Liver (tissue), 9 donors: ENCODE measurements around the gene PHLDB2. TPM values are rescaled to one million over a fixed set of nuclear protein-coding genes. Genes with fewer than 3 reads are reported as not detected.

Experiments
- DNase-seq: peaks from one replicate; pipeline ENCODE4 v3.0.0-alpha.2; 2017; ENCODE audit warnings: low spot score
- H3K27ac ChIP-seq, 2 donors: one replicate each; pipeline ENCODE4 v1.7.0; 2013; ENCODE audit warnings: inconsistent platforms in 2 of 2, low read length in 2 of 2, control low read depth in 1 of 2, low read depth in 1 of 2, mild to moderate bottlenecking in 1 of 2
- H3K27me3 ChIP-seq, 4 donors: one replicate each; pipeline versions ENCODE4 v1.6.1 to v1.7.0; 2013; ENCODE audit warnings: low read length in 3 of 4, inconsistent platforms in 1 of 4, mild to moderate bottlenecking in 1 of 4, moderate library complexity in 1 of 4; ENCODE audit not compliant: control insufficient read depth in 4 of 4, insufficient read depth in 4 of 4
- H3K36me3 ChIP-seq, 4 donors: one replicate each; pipeline versions ENCODE4 v1.6.1 to v1.7.0; 2013; ENCODE audit warnings: low read length in 3 of 4, mild to moderate bottlenecking in 3 of 4, low read depth in 1 of 4, moderate library complexity in 1 of 4; ENCODE audit not compliant: control insufficient read depth in 4 of 4, insufficient read depth in 3 of 4
- H3K4me1 ChIP-seq, 4 donors: one replicate each; pipeline versions ENCODE4 v1.6.1 to v1.7.0; 2013; ENCODE audit warnings: low read length in 3 of 4, mild to moderate bottlenecking in 3 of 4, moderate library complexity in 1 of 4; ENCODE audit not compliant: control insufficient read depth in 4 of 4, insufficient read depth in 4 of 4
- H3K4me3 ChIP-seq, 3 donors: one replicate each; pipeline versions ENCODE4 v1.6.1 to v1.7.0; 2013; ENCODE audit warnings: low read length in 3 of 3, control low read depth in 1 of 3, low read depth in 1 of 3, mild to moderate bottlenecking in 1 of 3
- H3K9ac ChIP-seq, 2 donors: one replicate each; pipeline ENCODE4 v1.7.0; 2013; ENCODE audit warnings: low read length in 2 of 2, mild to moderate bottlenecking in 2 of 2, moderate library complexity in 2 of 2, control low read depth in 1 of 2, low read depth in 1 of 2
- H3K9me3 ChIP-seq, 4 donors: one replicate each; pipeline versions ENCODE4 v1.6.1 to v1.7.0; 2013; ENCODE audit warnings: low read length in 3 of 4; ENCODE audit not compliant: control insufficient read depth in 4 of 4
- GABPA ChIP-seq, 2 donors: IDR thresholded peaks in 1 of 2; conservative IDR thresholded peaks in 1 of 2; 2 replicates each; pipeline ENCODE4 v1.6.1; 2016; ENCODE audit warnings: antibody characterized with exemption in 2 of 2, mild to moderate bottlenecking in 1 of 2, moderate library complexity in 1 of 2
- HNF4A ChIP-seq, 2 donors: conservative IDR thresholded peaks; 2 replicates each; pipeline ENCODE4 v1.6.1; 2016; ENCODE audit warnings: antibody characterized with exemption in 2 of 2, mild to moderate bottlenecking in 2 of 2
- HNF4G ChIP-seq: IDR thresholded peaks from 2 replicates; pipeline ENCODE4 v1.6.1; 2016; ENCODE audit warnings: antibody characterized with exemption
- NR2F2 ChIP-seq: IDR thresholded peaks from 2 replicates; pipeline ENCODE4 v1.6.1; 2016; ENCODE audit warnings: antibody characterized with exemption
- RAD21 ChIP-seq, 2 donors: IDR thresholded peaks; 2 replicates each; pipeline ENCODE4 v1.6.1; 2016; ENCODE audit warnings: antibody characterized with exemption in 2 of 2, mild to moderate bottlenecking in 2 of 2
- RXRA ChIP-seq, 2 donors: IDR thresholded peaks; 2 replicates each; pipeline ENCODE4 v1.6.1; 2017 to 2018; ENCODE audit warnings: antibody characterized with exemption in 2 of 2, mild to moderate bottlenecking in 1 of 2
- SP1 ChIP-seq: IDR thresholded peaks from 2 replicates; pipeline ENCODE4 v1.6.1; 2018; ENCODE audit warnings: antibody characterized with exemption, mild to moderate bottlenecking
- TAF1 ChIP-seq: conservative IDR thresholded peaks from 2 replicates; pipeline ENCODE4 v1.6.1; 2016; ENCODE audit warnings: antibody characterized with exemption, mild to moderate bottlenecking
- YY1 ChIP-seq: IDR thresholded peaks from 2 replicates; pipeline ENCODE4 v1.6.1; 2016; ENCODE audit warnings: antibody characterized with exemption, mild to moderate bottlenecking
- WGBS: extraction: QIAGEN DNeasy Blood & Tissue Kit; methylation state at CpG from one replicate; pipeline ENCODE4 v1.1.7; 2013; 5-methylcytosine and 5-hydroxymethylcytosine counted together
- polyA plus RNA-seq, 2 donors: library from polyadenylated mRNA; stranded (reverse) in 1 of 2; unstranded in 1 of 2; fragments of 200-250 nt in 1 of 2; fragments of >200 nt in 1 of 2; fragmentation: Nextera tagmentation in 1 of 2; extraction: Ambion mirVana in 1 of 2; gene quantifications; one replicate each; pipeline versions ENCODE4 v1.2.1 to v1.2.3, GENCODE V29; 2013 to 2015
- total RNA-seq, 2 donors: library from RNA; depleted of rRNA; stranded (reverse); fragments of >200 nt; gene quantifications; one replicate each; pipeline ENCODE4 v1.2.3, GENCODE V29; 2014
- TF ChIP-seq, protein P1 (sequence below): fragments of 150-350 bp; IDR thresholded peaks from 2 replicates; pipeline ENCODE4 v1.5.1; 2017; ENCODE audit warnings: improper control_type of control experiment, low read depth, low read length; ENCODE audit not compliant: missing input control
- TF ChIP-seq, protein P2 (sequence below): IDR thresholded peaks from 2 replicates; pipeline ENCODE4 v1.6.1; 2016; ENCODE audit warnings: antibody characterized with exemption
- TF ChIP-seq, protein P3 (sequence below): IDR thresholded peaks from 2 replicates; pipeline ENCODE4 v1.6.1; 2016; ENCODE audit warnings: antibody characterized with exemption
- TF ChIP-seq, protein P4 (sequence below): IDR thresholded peaks from 2 replicates; pipeline ENCODE4 v1.6.1; 2016; ENCODE audit warnings: antibody characterized with exemption, mild to moderate bottlenecking
- donor health status: healthy.
- donor health status: healthy.
- donor health status: healthy.
- donor health status: healthy.
- donor health status: healthy.

PHLDB2 gene
- total and polyA plus RNA-seq, 4 donors: 9.7 to 42.9 (median 22.2) TPM

DNA sequence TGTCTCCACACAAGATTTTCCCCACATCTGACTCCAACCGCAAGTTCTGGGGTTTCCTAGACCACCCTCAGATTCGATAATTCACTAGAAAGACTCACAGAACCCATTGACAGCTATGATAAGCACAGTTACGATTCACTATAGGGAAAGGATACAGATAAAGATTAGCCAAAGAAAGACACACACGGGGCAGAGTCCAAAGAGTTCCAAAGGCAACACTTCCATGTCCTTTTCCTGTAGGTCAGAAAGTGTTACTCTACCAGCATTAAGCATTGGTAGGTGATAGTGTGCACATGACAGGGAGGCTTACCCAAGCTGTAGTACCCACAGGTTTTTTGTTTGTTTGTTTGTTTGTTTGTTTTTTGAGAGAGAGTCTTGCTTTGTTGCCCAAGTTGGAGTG lies 48.1 kb downstream of the PHLDB2 start (continued):
- TF ChIP-seq, protein P1, sequence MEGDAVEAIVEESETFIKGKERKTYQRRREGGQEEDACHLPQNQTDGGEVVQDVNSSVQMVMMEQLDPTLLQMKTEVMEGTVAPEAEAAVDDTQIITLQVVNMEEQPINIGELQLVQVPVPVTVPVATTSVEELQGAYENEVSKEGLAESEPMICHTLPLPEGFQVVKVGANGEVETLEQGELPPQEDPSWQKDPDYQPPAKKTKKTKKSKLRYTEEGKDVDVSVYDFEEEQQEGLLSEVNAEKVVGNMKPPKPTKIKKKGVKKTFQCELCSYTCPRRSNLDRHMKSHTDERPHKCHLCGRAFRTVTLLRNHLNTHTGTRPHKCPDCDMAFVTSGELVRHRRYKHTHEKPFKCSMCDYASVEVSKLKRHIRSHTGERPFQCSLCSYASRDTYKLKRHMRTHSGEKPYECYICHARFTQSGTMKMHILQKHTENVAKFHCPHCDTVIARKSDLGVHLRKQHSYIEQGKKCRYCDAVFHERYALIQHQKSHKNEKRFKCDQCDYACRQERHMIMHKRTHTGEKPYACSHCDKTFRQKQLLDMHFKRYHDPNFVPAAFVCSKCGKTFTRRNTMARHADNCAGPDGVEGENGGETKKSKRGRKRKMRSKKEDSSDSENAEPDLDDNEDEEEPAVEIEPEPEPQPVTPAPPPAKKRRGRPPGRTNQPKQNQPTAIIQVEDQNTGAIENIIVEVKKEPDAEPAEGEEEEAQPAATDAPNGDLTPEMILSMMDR: no peak

DNA sequence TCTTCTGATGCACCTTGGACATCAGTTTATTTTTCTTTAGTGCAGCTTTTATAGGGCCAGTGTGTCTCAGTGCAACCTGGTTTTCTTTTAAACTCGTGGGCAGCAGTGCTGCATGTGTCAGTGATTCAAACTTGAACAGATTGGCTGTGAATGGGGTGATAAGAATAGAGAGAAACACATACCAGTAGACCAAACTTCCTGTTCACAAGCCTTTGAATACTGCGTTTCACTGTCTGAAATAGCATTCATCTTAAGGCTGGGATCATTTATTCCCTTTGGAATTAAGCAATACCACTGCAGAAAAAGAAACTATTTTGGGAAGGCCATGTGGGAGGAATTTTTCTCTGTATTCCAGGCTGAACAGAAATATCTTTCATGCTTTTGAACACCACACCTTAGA lies 51.7 kb downstream of the PHLDB2 start:
- Histone ChIP-seq H3K9ac (no peak overlapping the region), H3K4me3 (no peak overlapping the region), H3K36me3 (peaks cover 2 to 17% (median 11%) of the 10 kb centered on the region in 4 donors), H3K27ac (no peak overlapping the region), H3K4me1 (peaks cover 2 to 10% (median 4%) of the 10 kb centered on the region in 4 donors), H3K9me3 (no peaks in the 10 kb centered on the region), H3K27me3 (no peaks in the 10 kb centered on the region)
- TF ChIP-seq NR2F2 (no peak), GABPA (IDR thresholded peaks at IDR 0.05 in 1 of 2, conservative IDR thresholded peaks at IDR 0.05 in 1 of 2) (no peak), HNF4A (conservative IDR thresholded peaks at IDR 0.05) (no peak), TAF1 (no peak), RXRA (IDR thresholded peaks at IDR 0.05) (no peak)
- TF ChIP-seq, protein P1: no peak
- DNase-seq: no peak
- 51% methylated on average over 2 of the region's 2 CpGs for WGBS

DNA sequence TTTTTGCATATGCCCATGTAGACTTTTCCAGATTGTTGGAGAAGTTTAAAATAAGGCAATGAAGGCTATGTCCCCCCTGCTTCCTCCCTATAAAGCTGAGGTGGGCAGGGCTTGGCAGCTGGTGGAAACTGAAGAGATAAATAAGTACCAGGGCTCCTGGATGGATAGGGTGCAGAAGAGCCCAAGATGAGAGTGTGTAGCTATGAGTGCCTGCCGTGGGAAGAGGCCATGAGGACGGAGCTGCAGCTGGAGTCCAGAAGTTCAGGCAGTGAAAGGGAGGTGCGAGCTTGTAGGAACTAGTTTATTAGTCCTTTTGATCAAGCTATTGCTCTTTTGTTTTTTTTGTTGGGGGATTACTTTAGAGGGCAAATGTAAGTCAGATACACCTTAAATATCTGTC lies 52.4 kb downstream of the PHLDB2 start:
- Histone ChIP-seq H3K4me1 (peaks cover 0 to 5% (median 0%) of the 10 kb centered on the region in 4 donors), H3K36me3 (peaks cover 2 to 20% (median 15%) of the 10 kb centered on the region in 4 donors), H3K27ac (peak overlapping the region in 1 of 2 donors; percentile 42), H3K9me3 (no peaks in the 10 kb centered on the region), H3K27me3 (no peaks in the 10 kb centered on the region), H3K4me3 (no peak overlapping the region), H3K9ac (no peak overlapping the region)
- DNase-seq: no peak
- 78% methylated on average over 3 of the region's 3 CpGs for whole genome bisulfite sequencing
- TF ChIP-seq, protein P2, sequence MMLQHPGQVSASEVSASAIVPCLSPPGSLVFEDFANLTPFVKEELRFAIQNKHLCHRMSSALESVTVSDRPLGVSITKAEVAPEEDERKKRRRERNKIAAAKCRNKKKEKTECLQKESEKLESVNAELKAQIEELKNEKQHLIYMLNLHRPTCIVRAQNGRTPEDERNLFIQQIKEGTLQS: no peak
- no peak for TF ChIP-seq RXRA (IDR thresholded peaks at IDR 0.05)
- no peak for TF ChIP-seq YY1
- no peak for TF ChIP-seq GABPA (IDR thresholded peaks at IDR 0.05 in 1 of 2, conservative IDR thresholded peaks at IDR 0.05 in 1 of 2)
- TF ChIP-seq, protein P3, sequence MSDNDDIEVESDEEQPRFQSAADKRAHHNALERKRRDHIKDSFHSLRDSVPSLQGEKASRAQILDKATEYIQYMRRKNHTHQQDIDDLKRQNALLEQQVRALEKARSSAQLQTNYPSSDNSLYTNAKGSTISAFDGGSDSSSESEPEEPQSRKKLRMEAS: no peak
- no peak for TF ChIP-seq NR2F2

DNA sequence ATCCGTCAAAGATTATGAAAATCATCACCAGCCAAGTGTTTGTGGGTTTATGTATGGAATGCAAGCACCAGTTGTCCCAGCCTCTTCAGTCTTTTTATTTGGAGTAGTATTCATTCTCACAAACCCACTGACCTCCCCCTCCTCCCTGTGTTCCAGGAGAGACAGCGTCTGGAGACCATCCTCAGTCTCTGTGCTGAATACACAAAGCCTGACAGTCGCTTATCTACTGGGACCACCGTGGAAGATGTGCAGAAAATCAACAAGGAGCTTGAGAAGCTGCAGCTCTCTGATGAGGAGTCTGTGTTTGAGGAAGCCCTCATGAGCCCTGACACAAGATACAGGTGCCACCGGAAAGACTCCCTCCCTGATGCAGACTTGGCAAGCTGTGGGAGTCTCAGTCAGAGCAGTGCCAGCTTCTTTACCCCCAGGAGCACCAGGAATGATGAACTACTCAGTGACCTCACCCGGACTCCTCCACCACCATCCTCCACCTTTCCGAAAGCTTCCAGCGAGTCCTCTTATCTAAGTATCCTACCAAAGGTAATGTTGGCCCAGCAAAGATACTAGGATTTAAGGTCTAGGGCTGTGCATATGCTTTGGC lies 54.2 kb downstream of the PHLDB2 start:
- Histone ChIP-seq H3K36me3 (peaks cover 2 to 30% (median 20%) of the 10 kb centered on the region in 4 donors), H3K27ac (no peak overlapping the region), H3K9me3 (no peaks in the 10 kb centered on the region), H3K9ac (no peak overlapping the region), H3K4me3 (no peak overlapping the region), H3K4me1 (peaks cover 0 to 6% (median under 1%) of the 10 kb centered on the region in 4 donors), H3K27me3 (no peaks in the 10 kb centered on the region)
- DNase-seq: no peak
- WGBS: 78% methylated on average over 8 of the region's 8 CpGs
- TF ChIP-seq SP1 (no peak), RXRA (IDR thresholded peaks at IDR 0.05) (no peak), RAD21 (IDR thresholded peaks at IDR 0.05) (no peak), HNF4G (no peak), GABPA (IDR thresholded peaks at IDR 0.05 in 1 of 2, conservative IDR thresholded peaks at IDR 0.05 in 1 of 2) (no peak), NR2F2 (no peak)
- TF ChIP-seq, protein P3: no peak
- TF ChIP-seq, protein P2: no peak
- TF ChIP-seq, protein P4, sequence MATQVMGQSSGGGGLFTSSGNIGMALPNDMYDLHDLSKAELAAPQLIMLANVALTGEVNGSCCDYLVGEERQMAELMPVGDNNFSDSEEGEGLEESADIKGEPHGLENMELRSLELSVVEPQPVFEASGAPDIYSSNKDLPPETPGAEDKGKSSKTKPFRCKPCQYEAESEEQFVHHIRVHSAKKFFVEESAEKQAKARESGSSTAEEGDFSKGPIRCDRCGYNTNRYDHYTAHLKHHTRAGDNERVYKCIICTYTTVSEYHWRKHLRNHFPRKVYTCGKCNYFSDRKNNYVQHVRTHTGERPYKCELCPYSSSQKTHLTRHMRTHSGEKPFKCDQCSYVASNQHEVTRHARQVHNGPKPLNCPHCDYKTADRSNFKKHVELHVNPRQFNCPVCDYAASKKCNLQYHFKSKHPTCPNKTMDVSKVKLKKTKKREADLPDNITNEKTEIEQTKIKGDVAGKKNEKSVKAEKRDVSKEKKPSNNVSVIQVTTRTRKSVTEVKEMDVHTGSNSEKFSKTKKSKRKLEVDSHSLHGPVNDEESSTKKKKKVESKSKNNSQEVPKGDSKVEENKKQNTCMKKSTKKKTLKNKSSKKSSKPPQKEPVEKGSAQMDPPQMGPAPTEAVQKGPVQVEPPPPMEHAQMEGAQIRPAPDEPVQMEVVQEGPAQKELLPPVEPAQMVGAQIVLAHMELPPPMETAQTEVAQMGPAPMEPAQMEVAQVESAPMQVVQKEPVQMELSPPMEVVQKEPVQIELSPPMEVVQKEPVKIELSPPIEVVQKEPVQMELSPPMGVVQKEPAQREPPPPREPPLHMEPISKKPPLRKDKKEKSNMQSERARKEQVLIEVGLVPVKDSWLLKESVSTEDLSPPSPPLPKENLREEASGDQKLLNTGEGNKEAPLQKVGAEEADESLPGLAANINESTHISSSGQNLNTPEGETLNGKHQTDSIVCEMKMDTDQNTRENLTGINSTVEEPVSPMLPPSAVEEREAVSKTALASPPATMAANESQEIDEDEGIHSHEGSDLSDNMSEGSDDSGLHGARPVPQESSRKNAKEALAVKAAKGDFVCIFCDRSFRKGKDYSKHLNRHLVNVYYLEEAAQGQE: no peak
